ENCODE measurements around the gene SCGB1A1. TPM values are rescaled to one million over a fixed set of nuclear protein-coding genes. Genes with fewer than 3 reads are reported as not detected.

SCGB1A1 gene
- total and polyA plus RNA-seq, 4 donors = 0.61 to 5.0 TPM; not detected in 2

DNA sequence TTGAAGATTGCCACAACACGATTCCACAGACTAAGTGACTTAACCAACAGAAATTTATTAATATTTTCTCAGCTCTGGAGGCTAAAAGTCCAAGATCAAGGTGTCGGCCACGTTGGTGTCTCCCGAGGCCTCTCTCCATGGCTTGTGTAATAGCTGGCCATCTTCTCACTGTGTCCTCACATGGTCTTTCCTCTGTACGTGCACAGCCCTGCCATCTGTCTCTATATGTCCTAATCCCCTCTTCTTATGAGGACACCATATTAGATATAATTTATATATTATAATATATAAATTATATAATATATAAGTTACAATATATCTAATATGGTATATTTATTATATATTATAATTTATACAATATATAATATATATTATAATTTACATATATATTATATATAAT, 25.1 kb upstream of the SCGB1A1 start:
- no peaks in the 10 kb centered on the region for H3K9me3 ChIP-seq (ENCODE audit: control insufficient read depth, low read length)
- no peaks in the 10 kb centered on the region for H3K4me1 ChIP-seq (ENCODE audit: control insufficient read depth in 1 of 2, insufficient read depth in 2 of 2, low read length in 2 of 2)
- DNase-seq (no peak), ATAC-seq (ENCODE audit: low FRiP score) (no peak)
- intact Hi-C loops (cut with DNase I) = loop anchor here (2.0 to 10.0 kb wide), 2 partner anchors 149 to 471 kb away; no protein-coding TSS in a partner anchor
- WGBS, 2 donors = 66 to 67% methylated on average over 5 of the region's 5 CpGs
- H3K4me3 ChIP-seq (ENCODE audit: low read length in 2 of 2) = no peak overlapping the region
- H3K27ac ChIP-seq (ENCODE audit: low read depth in 1 of 2, low read length in 2 of 2) = no peak overlapping the region
- H3K27me3 ChIP-seq (ENCODE audit: control insufficient read depth in 1 of 2, insufficient read depth in 2 of 2, low read length in 1 of 2) = no peaks in the 10 kb centered on the region
- H3K36me3 ChIP-seq (ENCODE audit: control insufficient read depth in 1 of 2, insufficient read depth in 2 of 2, low read length in 1 of 2) = no peaks in the 10 kb centered on the region

- Histone ChIP-seq H3K27ac (ENCODE audit: low read depth in 1 of 2, low read length in 2 of 2) (peak overlapping the region in 1 of 2 donors; percentile 60), H3K27me3 (ENCODE audit: control insufficient read depth in 1 of 2, insufficient read depth in 2 of 2, low read length in 1 of 2) (no peaks in the 10 kb centered on the region), H3K36me3 (ENCODE audit: control insufficient read depth in 1 of 2, insufficient read depth in 2 of 2, low read length in 1 of 2) (no peaks in the 10 kb centered on the region), H3K4me3 (ENCODE audit: low read length in 2 of 2) (no peak overlapping the region), H3K4me1 (ENCODE audit: control insufficient read depth in 1 of 2, insufficient read depth in 2 of 2, low read length in 2 of 2) (peaks cover 0 to 5% of the 10 kb centered on the region in 2 donors), H3K9me3 (ENCODE audit: control insufficient read depth, low read length) (no peaks in the 10 kb centered on the region)
- WGBS, 2 donors = 2% methylated on average over 14 of the region's 14 CpGs
- peak; percentile 86 for ATAC-seq (ENCODE audit: low FRiP score)
- DNase-seq = peak; percentile 91 to 93
- intact Hi-C loops (cut with DNase I) = loop anchor here (2.0 to 10.0 kb wide), 4 partner anchors 148 to 470 kb away; partner anchors contain the start of gene LRRN4CL (in 1 of the 2)
Measured at GRCh38 chr11:62394825-62395538, 23.9 kb upstream of the SCGB1A1 start.

DNA sequence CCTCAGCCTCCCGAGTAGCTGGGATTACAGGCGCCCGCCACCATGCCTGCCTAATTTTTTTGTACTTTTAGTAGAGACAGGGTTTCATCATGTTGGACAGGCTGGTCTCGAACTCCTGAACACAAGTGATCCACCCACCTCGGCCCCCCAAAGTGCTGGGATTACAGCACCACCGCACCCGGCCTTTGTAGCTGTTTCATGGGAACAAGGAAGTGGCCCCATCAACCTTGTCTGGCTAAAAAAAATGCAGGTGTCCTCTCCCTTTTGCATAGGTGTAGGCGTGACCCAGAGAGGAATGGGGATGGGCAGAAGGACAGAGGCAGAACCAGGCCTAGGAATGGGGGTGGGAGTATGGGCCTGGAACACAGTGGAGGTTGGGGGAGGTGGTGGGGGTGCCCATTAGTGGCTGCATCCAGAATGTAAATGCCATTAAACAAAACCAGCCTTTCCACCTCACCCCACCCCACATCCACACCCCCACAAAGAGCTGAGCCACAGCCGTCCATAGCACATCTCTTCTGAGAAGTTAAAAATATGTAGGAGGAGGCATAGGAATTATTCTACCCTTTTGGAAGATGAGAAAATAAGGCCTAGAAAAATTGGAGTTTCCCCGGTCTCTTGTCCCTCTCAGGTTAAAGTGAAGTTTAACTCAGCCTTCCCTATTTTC, 22.8 kb upstream of the SCGB1A1 start:
- H3K4me3 ChIP-seq (ENCODE audit: low read length in 2 of 2) = no peak overlapping the region
- no peak overlapping the region for H3K27ac ChIP-seq (ENCODE audit: low read depth in 1 of 2, low read length in 2 of 2)
- ATAC-seq (ENCODE audit: low FRiP score) (no peak), DNase-seq (no peak)
- no peaks in the 10 kb centered on the region for H3K27me3 ChIP-seq (ENCODE audit: control insufficient read depth in 1 of 2, insufficient read depth in 2 of 2, low read length in 1 of 2)
- H3K4me1 ChIP-seq (ENCODE audit: control insufficient read depth in 1 of 2, insufficient read depth in 2 of 2, low read length in 2 of 2) = peaks cover 0 to 6% of the 10 kb centered on the region in 2 donors
- WGBS, 2 donors = 86 to 88% methylated on average over 10 of the region's 10 CpGs
- no peaks in the 10 kb centered on the region for H3K36me3 ChIP-seq (ENCODE audit: control insufficient read depth in 1 of 2, insufficient read depth in 2 of 2, low read length in 1 of 2)
- intact Hi-C loops (cut with DNase I) = loop anchor here (2.0 to 10.0 kb wide), 4 partner anchors 147 to 469 kb away; partner anchors contain the start of gene LRRN4CL (in 1 of the 2)
- no peaks in the 10 kb centered on the region for H3K9me3 ChIP-seq (ENCODE audit: control insufficient read depth, low read length)

DNA sequence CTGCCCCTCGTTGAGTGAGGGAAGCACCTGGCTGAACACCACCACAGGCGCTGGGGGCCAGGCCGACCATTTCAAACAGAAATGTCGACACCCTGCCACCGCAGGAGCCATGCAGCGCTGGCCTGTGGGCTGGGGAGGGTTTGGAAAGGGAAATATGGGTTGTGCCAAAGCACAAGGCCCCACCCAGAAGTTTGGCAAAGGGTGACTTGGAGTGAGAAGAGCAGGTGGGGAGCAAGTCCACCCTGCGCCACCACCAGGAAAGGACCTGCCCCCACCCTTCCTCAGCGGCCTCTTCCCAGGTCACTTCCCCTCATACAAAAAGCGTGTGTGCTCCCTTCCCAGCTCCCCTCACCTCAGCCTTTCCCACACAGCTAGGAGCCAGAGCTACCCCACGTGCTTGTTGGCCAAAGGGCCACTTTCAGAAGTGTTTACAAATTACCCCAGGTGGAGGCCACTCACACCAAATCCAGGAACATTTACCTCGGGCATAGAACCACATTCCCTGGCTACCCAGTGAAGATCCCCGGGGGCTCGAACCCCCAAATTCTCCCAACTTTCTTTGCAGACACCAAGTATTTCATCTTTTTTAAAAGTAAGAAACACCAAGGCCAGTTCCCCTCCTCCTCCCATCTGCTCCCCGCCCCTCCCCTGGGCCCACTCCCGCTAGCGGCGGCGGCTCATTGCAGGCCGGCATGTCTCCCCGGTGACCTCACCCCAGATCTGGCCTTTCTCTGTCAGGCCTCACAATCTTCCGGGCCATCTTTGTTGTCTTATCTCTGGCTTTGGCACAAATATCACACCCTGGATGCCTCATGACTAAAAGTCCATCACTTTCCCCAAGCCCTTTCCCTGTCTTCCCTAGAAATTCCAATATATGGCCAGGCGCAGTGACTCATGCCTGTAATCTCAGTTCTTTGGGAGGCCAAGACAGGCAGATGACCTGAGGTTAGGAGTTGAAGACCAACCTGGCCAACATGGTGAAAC, 20.5 kb upstream of the SCGB1A1 start:
- Histone ChIP-seq H3K36me3 (ENCODE audit: control insufficient read depth in 1 of 2, insufficient read depth in 2 of 2, low read length in 1 of 2) (no peaks in the 10 kb centered on the region), H3K4me3 (ENCODE audit: low read length in 2 of 2) (no peak overlapping the region), H3K9me3 (ENCODE audit: control insufficient read depth, low read length) (no peaks in the 10 kb centered on the region), H3K27ac (ENCODE audit: low read depth in 1 of 2, low read length in 2 of 2) (peak overlapping the region in 1 of 2 donors; percentile 43), H3K27me3 (ENCODE audit: control insufficient read depth in 1 of 2, insufficient read depth in 2 of 2, low read length in 1 of 2) (no peaks in the 10 kb centered on the region), H3K4me1 (ENCODE audit: control insufficient read depth in 1 of 2, insufficient read depth in 2 of 2, low read length in 2 of 2) (peaks cover 0 to 11% of the 10 kb centered on the region in 2 donors)
- intact Hi-C loops (cut with DNase I) = loop anchor here (5.0 to 10.0 kb wide), 3 partner anchors 289 to 466 kb away; partner anchors contain the start of gene LRRN4CL (in 1 of the 2)
- DNase-seq (peak; percentile 65 to 83), ATAC-seq (ENCODE audit: low FRiP score) (no peak)
- WGBS, 2 donors = 34 to 47% methylated on average over 22 of the region's 22 CpGs

- intact Hi-C loops (cut with DNase I) = loop anchor here (5.0 to 10.0 kb wide), 3 partner anchors 288 to 465 kb away; partner anchors contain the start of gene LRRN4CL (in 1 of the 2)
- peak; percentile 19 for ATAC-seq (ENCODE audit: low FRiP score)
Measured at GRCh38 chr11:62399172-62399877, 19.5 kb upstream of the SCGB1A1 start.

GRCh38 chr11:62399878-62400266, 19.0 kb upstream of the SCGB1A1 start:
- intact Hi-C loops (cut with DNase I) = loop anchor here (5.0 to 10.0 kb wide), 4 partner anchors 157 to 465 kb away; partner anchors contain the start of gene LRRN4CL (in 1 of the 2)
- Histone ChIP-seq H3K4me1 (ENCODE audit: control insufficient read depth in 1 of 2, insufficient read depth in 2 of 2, low read length in 2 of 2) (peaks cover 0 to 11% of the 10 kb centered on the region in 2 donors), H3K4me3 (ENCODE audit: low read length in 2 of 2) (no peak overlapping the region), H3K27me3 (ENCODE audit: control insufficient read depth in 1 of 2, insufficient read depth in 2 of 2, low read length in 1 of 2) (no peaks in the 10 kb centered on the region), H3K27ac (ENCODE audit: low read depth in 1 of 2, low read length in 2 of 2) (peak overlapping the region; percentile 54 to 81), H3K36me3 (ENCODE audit: control insufficient read depth in 1 of 2, insufficient read depth in 2 of 2, low read length in 1 of 2) (no peaks in the 10 kb centered on the region), H3K9me3 (ENCODE audit: control insufficient read depth, low read length) (no peaks in the 10 kb centered on the region)
- ATAC-seq (ENCODE audit: low FRiP score) (no peak), DNase-seq (no peak)
- WGBS, 2 donors = 7 to 20% methylated on average over 6 to 7 of the region's 7 CpGs

More at GRCh38 chr11:62399172-62399877, 19.5 kb upstream of the SCGB1A1 start:
- DNase-seq = no peak
- Histone ChIP-seq H3K4me3 (ENCODE audit: low read length in 2 of 2) (no peak overlapping the region), H3K4me1 (ENCODE audit: control insufficient read depth in 1 of 2, insufficient read depth in 2 of 2, low read length in 2 of 2) (peaks cover 0 to 11% of the 10 kb centered on the region in 2 donors), H3K9me3 (ENCODE audit: control insufficient read depth, low read length) (no peaks in the 10 kb centered on the region), H3K27ac (ENCODE audit: low read depth in 1 of 2, low read length in 2 of 2) (peak overlapping the region in 1 of 2 donors; percentile 81), H3K36me3 (ENCODE audit: control insufficient read depth in 1 of 2, insufficient read depth in 2 of 2, low read length in 1 of 2) (no peaks in the 10 kb centered on the region), H3K27me3 (ENCODE audit: control insufficient read depth in 1 of 2, insufficient read depth in 2 of 2, low read length in 1 of 2) (no peaks in the 10 kb centered on the region)
- 23 to 24% methylated on average over 10 of the region's 10 CpGs for WGBS, 2 donors

GRCh38 chr11:62400281-62400680, 18.6 kb upstream of the SCGB1A1 start:
- peak overlapping the region; percentile 54 to 81 for H3K27ac ChIP-seq (ENCODE audit: low read depth in 1 of 2, low read length in 2 of 2)
- intact Hi-C loops (cut with DNase I) = loop anchor here in 1 of 2 donors (5.0 kb wide), 1 partner anchor 157 kb away; no protein-coding TSS in a partner anchor
- no peak overlapping the region for H3K4me3 ChIP-seq (ENCODE audit: low read length in 2 of 2)
- no peaks in the 10 kb centered on the region for H3K36me3 ChIP-seq (ENCODE audit: control insufficient read depth in 1 of 2, insufficient read depth in 2 of 2, low read length in 1 of 2)
- no peaks in the 10 kb centered on the region for H3K27me3 ChIP-seq (ENCODE audit: control insufficient read depth in 1 of 2, insufficient read depth in 2 of 2, low read length in 1 of 2)
- H3K9me3 ChIP-seq (ENCODE audit: control insufficient read depth, low read length) = no peaks in the 10 kb centered on the region
- DNase-seq (no peak), ATAC-seq (ENCODE audit: low FRiP score) (no peak)
- H3K4me1 ChIP-seq (ENCODE audit: control insufficient read depth in 1 of 2, insufficient read depth in 2 of 2, low read length in 2 of 2) = peaks cover 0 to 11% of the 10 kb centered on the region in 2 donors
- 5 to 6% methylated on average over 6 of the region's 6 CpGs for WGBS, 2 donors
